Activated CD8-positive, alpha-beta memory T cell treated with anti-CD3 and anti-CD28 coated beads for 48 hours (primary cell): Measurements from ENCODE around the gene EMCN.
"Not testable (repeated sequence)": the region's sequence is repeated elsewhere in the genome, so short reads cannot be mapped to it uniquely, and the experiment has no call there.

Experiments
- DNase-seq, 3 experiments: peaks; one replicate each; pipeline ENCODE4 v3.0.0-alpha.2; 2020; ENCODE audit warnings: low read depth in 2 of 3, low spot score in 2 of 3

The EMCN gene

DNA sequence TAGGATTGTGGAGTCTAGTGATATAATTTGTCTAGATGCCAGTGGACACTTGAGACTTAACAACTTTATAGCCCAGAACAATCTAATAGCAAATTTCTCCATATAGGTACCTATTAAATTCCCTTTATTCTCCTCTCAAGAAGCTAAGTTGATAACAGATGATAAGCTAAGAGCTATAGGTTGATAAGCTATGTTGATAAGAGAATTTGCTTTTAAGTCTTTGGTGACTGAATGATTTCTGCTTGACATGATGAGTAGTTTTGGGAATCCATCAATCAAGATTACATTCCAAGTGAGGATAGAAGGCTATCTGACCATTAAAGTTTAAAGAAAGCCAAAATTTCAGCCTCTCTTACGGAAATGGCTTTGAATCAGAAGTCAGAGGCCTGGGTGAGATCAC, 131.6 kb downstream of the EMCN start:
- no peak for DNase-seq

DNA sequence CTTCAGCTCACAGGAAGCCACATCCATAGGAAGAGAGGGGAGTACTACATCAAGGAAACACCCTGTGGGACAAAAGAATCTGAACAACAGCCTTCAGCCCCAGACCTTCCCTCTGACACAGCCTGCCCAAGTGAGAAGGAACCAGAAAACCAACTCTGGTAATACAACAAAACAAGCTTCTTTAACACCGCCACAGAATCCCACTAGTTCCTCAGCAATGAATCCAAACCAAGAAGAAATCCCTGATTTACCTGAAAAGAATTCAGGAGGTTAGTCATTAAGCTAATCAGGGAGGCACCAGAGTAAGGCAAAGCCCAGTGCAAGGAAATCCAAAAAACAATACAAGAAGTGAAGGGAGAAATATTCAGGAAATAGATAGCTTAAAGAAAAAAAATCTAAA, 137.4 kb downstream of the EMCN start:
- not testable (repeated sequence) for DNase-seq

DNA sequence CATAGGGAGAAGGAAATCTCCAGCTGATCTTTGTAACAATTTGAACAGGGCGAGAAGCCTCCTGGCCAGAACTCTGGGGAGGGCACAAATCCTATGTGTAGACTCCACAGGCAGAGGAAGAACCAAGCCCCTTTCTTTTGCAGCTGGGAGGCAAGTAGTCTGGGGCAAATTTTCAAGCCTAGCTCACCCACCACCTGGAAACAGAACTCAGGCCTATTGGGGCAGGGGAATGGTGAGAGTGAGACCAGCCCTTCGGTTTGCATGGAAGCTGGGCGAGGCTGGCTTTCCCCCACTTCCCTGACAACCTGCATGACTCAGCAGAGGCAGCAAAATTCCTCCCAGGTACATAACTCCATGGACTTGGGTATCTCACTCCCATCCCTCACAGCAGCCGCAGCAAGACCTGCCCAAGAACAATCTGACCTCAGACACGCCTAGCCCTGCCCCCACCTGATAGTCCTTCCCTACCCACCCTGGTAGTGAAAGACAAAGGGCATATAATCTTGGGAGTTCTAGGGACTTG, 138.2 kb downstream of the EMCN start:
- DNase-seq, result no peak

DNA sequence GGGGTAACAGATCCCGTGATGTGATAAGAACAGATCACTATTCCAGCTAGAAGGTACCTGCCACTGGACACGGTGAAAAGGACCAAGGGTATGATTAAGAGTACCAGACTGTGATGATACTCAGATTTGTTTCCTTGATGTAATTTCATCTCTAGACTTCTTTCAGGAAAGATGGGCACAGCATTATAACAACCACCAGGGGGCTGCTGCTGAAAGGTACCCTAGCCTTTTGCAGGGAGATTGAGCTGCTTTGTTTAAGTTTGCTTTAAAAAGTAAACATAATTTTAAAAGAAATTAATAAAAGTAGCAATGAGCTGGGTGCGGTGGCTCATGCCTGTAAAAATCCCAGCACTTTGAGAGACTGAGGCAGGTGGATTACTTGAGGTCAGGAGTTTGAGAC, 145.4 kb downstream of the EMCN start:
- no peak for DNase-seq

DNA sequence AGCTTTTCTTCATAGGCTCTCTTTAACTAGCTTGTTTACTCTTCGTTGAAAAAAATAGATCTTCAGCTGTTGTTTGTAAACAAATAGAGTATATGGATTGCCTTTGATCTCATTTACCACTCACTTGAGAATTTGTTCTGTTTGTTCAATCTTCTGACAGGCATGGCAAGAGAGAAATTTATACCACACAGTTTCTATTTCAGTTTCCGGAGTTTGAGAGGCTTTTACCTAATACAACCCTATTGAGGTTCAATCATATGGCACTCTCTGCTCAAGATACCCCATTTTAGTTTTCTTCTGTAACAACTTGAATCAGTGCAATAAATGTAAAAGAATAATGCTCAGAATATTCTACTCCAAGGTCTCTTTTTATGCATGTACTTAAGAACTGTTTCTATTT, 148.0 kb downstream of the EMCN start:
- no peak for DNase-seq

DNA sequence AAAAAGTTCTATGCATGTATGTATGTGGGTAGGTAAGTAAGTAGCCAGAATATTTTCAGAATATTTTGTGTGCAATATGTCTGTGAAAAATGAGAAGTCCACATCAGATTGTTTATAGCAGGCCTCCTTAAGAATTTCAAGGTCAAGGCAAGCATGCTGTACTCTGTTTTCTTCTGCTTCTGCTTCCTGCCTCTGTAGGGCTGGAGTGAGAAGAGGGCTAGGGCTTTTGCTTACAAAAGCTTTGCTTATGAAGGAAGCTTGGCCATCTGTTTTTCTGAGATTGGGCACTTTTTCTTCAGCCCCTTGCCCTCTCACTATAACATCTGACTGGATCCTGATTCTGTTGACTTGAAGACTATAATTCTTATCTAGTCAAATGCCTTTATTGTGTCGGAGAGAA, 150.4 kb downstream of the EMCN start:
- no peak for DNase-seq

DNA sequence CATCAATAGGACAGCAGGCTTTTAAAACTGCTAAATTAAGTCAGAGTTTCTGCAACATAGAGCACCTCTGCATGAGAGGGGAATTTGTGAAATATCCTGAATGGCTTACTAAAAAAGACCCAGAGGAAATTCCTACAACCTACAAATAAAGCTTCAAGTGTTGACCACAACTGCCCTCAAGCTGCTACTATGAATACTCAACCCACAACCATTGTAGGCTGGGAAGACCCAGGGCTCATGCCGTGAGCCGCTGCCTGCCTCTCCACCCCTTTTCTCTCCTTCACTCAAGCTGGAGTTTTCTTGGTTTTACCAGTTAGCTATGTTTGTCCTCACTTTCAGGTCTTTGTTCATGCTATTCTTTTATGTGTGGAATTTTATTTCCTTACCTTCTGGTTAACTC, 151.6 kb downstream of the EMCN start:
- no peak for DNase-seq

DNA sequence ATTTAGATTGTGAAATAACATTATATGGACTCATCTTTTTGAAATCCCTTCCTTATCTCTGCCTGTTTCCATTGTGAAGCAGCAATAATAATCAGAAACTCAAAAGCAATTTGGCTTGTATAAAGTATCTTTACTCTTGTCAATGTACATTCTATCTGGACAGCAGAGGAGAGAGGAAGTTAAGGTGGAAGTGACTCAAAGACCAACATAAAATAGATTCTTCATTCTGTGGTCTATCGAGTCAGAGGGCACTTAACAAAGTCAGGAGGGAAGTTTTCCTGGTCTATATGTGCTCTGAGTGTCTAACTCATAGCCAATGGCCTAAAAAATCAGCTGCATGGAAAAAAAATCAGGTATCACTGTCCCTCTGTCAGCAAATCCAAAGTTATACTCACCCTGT, 155.5 kb downstream of the EMCN start:
- DNase-seq, result no peak

DNA sequence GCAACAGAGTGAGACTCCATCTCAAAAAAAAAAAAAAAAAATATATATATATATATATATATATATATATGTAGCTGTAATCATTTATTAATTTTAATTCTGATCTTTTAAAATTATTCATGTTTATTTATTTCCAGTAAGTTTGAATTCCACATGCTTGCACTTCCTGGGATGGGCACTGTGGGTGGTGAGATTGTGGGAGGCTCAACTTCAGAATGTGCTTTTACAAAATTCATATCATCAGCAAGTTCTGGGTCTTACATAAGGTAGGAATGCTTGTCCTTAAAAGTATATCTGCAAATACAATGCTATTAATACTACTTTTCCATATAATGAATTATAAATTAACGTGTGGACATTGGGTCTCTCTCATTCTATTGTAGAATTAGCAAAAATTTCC, 156.5 kb downstream of the EMCN start:
- no peak for DNase-seq

DNA sequence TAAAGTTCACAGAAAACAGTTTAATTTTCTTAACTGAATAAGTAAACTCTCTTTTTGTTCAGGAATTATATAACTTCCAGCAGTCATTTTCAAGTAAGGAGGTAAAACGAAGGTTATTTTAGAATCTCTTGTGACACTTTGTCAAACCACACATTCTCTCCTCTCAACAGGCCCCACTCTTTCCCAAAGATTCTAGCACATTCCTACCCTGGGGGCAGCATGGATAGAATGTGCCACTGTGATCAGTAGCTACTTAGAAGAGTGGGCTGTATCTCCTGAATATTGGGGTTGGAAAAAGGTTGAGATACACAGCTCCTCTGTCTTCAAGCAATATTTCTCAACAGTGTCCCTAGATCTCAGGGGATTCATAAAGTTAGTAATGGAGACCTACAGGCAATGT, 157.6 kb downstream of the EMCN start:
- DNase-seq, result no peak

DNA sequence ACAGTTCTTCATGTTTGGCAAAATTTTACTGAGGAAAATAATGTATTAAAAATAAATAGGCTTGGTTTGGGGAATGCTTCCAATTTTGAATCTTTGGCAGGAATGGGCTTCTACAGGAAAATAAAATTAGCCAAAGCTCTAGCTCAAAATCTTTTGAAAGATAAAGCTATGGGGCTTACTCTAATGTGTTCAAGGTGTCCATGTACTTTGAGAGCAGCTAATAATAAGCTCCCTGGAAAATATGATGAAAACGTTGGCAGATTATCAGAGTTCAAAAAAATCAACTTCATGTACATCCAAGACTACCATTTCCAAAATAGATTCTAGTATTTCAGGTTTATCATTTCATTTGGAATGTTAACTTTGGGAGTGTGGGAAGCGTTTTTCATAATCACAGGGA, 158.4 kb downstream of the EMCN start:
- no peak for DNase-seq

DNA sequence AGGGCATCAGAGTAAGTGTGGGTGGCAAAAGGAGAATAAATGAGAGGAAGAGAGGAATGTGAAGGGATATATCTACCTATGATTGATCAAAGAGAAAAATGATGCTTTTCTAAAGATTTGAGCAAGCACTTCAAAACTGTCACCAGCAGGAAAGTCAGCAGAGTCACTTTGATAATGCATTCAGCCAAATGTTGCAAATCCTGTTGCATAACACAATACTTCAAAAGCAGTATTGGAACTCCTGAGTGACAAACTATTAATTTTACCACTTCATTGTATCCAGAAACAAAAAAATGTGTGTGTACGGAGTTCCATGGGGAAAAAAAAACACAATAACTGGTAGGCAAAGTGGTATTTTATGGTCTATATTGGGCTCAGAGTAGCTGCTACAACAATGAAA, 160.3 kb downstream of the EMCN start:
- DNase-seq, result no peak

DNA sequence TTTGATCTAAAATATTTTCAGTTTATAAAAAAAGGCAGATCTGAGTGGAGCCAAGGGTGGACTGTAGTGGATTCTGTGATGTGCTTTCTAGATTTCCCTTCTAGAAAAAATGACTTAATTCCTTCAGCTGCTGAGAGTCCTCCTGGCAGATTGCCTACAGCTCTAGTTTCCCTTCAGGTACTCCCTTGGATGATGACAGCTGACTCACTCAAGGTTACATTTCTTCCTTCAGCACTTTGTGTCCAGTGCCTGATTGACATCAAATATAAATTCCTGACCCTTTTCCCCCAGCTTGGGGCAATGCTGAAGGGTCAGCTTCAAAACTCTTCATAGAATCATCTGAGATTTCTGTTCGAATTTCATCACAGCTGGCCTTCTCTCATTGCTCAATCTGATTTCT, 161.7 kb downstream of the EMCN start:
- no peak for DNase-seq

DNA sequence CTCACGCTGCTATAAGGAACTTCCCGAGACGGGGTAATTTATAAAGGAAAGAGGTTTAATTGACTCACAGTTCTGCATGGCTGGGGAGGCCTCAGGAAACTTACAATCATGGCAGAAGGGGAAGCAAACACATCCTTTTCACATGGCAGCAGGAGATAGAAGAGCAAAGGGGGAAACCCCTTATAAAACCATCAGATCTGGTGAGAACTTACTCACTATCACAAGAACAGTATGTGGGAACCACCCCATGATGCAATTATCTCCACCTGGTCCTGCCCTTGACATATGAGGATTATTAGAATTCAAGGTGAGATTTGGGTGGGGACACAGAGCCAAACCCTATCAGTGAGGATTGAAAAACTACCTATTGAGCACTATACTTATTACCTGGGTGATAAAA, 165.5 kb downstream of the EMCN start:
- not testable (repeated sequence) for DNase-seq

DNA sequence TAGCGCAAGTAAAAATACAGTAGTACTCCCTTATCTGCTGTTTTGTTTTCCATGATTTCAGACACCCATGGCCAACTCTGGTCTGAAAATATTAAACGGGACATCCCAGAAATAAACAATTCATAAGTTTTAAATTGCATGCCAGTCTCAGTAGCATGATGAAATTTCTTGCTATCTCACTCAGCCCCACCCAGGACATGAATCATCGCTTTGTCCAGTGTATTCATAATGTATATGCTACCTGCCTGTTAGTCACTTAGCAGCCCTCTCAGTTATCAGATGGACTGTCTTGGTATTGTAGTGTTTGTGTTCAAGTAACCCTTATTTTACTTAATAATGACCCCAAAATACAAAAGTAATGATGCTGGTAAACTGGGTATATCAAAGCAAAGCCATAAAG, 169.3 kb downstream of the EMCN start:
- DNase-seq, result no peak

DNA sequence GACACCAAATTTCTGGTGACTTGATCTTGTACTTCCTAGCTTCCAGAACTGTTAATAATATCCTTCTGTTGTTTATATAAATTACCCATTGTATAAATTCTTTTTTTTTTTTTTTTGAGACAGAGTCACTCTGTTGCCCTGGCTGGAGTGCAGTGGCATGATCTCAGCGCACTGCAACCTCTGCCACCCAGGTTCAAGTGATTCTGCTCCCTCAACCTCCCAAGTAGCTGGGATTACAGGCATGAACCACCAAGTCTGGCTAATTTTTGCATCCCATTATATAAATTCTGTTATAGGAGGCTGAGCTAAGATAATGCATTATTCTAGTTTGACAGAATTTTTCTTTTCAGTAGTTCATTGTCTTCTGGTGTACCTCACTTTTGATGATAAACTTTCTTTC, 170.6 kb downstream of the EMCN start:
- no peak for DNase-seq

DNA sequence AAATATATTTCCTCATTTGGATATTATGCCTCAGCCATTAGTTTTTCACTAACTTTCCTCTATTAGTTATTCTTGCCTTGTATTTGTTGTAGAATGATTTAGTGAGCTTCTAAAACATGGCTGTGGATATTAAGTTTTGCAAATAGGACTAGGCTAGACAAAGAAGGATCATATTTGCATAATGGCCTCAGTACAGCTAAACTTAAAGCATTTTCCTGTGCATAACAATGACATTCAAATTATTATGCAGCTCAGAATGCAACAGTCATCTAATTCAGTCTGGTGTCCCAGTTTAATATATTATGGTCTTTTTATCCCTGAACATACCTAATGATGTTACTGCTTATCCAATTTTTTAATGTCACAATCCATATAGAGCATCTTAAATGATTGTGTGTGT, 172.2 kb downstream of the EMCN start:
- no peak for DNase-seq
